ENCODE results near the gene EEF1A2.

EEF1A2 gene

DNA sequence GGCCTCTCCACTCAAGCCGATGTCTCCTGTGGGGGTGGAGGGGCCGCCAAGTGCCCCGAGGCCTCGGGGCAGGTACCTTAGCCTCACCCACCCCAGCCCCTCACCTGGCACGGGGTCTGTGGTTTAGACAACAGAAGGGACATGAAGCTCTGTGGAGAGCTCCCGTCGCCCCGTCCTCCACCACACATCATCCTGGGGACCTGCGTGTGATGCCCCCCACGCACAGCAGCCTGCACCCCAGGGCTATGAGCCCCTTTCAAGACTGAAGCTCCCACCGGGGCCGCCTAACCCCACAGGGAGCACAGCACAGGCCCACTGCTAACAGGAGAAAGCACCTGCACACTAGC is 34.6 kb downstream of the EEF1A2 start:
- TF ChIP-seq FOXP2 (optimal IDR thresholded peaks at IDR 0.05; ENCODE audit: control extremely low read depth, extremely low read length, insufficient read depth) (no peak), EZH2 (IDR thresholded peaks at IDR 0.05) (no peak), POLR2AphosphoS5 (IDR thresholded peaks at IDR 0.05; ENCODE audit: borderline replicate concordance, low read depth, low read length) (no peak)
- H3K36me3 ChIP-seq (ENCODE audit: insufficient read depth, low read length), result no peaks in the 10 kb centered on the region

DNA sequence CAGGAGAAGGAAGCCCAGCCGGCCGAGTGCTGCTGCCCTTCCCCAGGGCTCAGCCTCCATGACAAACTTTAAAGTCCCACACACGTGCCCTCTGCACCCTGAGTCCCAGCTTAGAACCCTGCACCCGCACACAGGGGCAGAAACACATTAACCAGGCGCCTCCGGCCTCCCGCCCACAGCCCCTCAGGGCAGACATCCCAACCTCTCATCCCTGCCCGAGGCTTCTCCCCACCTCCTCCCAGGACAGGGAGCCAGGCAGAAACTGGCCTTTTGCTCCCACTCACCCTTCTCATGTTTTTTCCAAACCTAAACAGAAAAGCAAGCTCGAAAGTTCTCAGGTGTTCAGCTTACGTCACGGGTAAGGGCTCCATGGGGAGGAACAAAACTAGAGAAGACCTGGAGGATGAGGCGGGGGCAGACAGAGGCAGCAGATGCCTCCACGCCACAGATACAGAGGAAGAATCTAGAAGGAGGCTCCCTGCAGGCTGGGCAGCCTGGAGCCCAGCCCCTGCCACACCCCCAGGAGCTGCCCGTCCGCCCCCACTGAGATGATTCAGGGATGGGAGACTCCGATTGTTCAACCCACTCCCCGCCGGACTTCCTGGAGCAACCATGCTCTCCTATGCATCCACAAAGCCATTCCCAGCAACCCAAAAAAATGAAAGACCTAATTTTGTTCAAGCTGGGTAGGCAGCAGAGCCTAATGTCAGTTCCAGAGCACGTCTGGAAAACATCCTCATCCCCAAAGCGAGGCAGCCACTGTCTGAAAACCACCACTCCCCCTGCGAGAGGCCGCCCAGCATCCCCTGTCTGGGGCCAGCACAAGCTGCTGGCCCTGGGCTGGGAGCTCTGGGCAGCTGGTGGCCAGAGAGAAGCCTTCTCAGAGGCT is 35.2 kb downstream of the EEF1A2 start:
- Histone ChIP-seq H3K9me3 (ENCODE audit: low read depth, low read length) (no peaks in the 10 kb centered on the region), H3K4me3 (no peak overlapping the region), H3K9ac (ENCODE audit: insufficient read length) (no peak overlapping the region), H3K36me3 (ENCODE audit: insufficient read depth, low read length) (no peaks in the 10 kb centered on the region), H3K27ac (no peak overlapping the region)
- TF ChIP-seq EZH2 (IDR thresholded peaks at IDR 0.05) (no peak), FOXP2 (optimal IDR thresholded peaks at IDR 0.05; ENCODE audit: control extremely low read depth, extremely low read length, insufficient read depth) (no peak), POLR2AphosphoS5 (IDR thresholded peaks at IDR 0.05; ENCODE audit: borderline replicate concordance, low read depth, low read length) (no peak)
- DNase-seq (ENCODE audit: low read depth, low spot score), result no peak

More for the DNA sequence above, 34.6 kb downstream of the EEF1A2 start:
- Histone ChIP-seq H3K27ac (no peak overlapping the region), H3K9me3 (ENCODE audit: low read depth, low read length) (no peaks in the 10 kb centered on the region), H3K9ac (ENCODE audit: insufficient read length) (no peak overlapping the region), H3K4me3 (no peak overlapping the region)
- no peak for DNase-seq (ENCODE audit: low read depth, low spot score)

DNA sequence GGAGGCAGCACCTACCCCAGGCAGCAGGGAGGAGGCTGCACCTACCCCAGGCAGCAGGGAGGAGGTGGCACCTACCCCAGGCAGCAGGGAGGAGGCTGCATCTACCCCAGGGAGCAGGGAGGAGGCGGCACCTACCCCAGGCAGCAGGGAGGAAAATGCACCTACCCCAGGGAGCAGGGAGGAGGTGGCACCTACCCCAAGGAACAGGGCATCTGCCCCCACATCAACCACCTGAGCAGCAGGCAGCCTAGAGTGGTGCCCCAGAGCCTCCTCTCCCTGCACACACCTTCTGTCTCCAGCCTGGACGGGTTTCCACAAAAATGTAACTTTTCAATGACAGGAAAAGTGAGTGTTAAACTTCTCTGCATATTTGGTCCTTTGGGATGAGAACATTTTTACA is 36.6 kb downstream of the EEF1A2 start:
- Histone ChIP-seq H3K9ac (ENCODE audit: insufficient read length) (no peak overlapping the region), H3K9me3 (ENCODE audit: low read depth, low read length) (no peaks in the 10 kb centered on the region), H3K4me3 (no peak overlapping the region), H3K36me3 (ENCODE audit: insufficient read depth, low read length) (no peaks in the 10 kb centered on the region), H3K27ac (no peak overlapping the region)
- no peak for DNase-seq (ENCODE audit: low read depth, low spot score)
- no peak for TF ChIP-seq POLR2AphosphoS5 (IDR thresholded peaks at IDR 0.05; ENCODE audit: borderline replicate concordance, low read depth, low read length)
- no peak for TF ChIP-seq FOXP2 (optimal IDR thresholded peaks at IDR 0.05; ENCODE audit: control extremely low read depth, extremely low read length, insufficient read depth)
- TF ChIP-seq EZH2 (IDR thresholded peaks at IDR 0.05), result no peak

- Histone ChIP-seq H3K27ac (no peak overlapping the region), H3K36me3 (ENCODE audit: insufficient read depth, low read length) (no peaks in the 10 kb centered on the region), H3K9ac (ENCODE audit: insufficient read length) (no peak overlapping the region), H3K9me3 (ENCODE audit: low read depth, low read length) (no peaks in the 10 kb centered on the region), H3K4me3 (no peak overlapping the region)
- TF ChIP-seq POLR2AphosphoS5 (IDR thresholded peaks at IDR 0.05; ENCODE audit: borderline replicate concordance, low read depth, low read length) (no peak), FOXP2 (optimal IDR thresholded peaks at IDR 0.05; ENCODE audit: control extremely low read depth, extremely low read length, insufficient read depth) (no peak), EZH2 (IDR thresholded peaks at IDR 0.05) (no peak)
- no peak for DNase-seq (ENCODE audit: low read depth, low spot score)
These were observed 37.6 kb downstream of the EEF1A2 start for GRCh38 chr20:63461104-63461763.

GRCh38 chr20:63459070-63459380 is 39.9 kb downstream of the EEF1A2 start:
- no peak overlapping the region for H3K27ac ChIP-seq
- no peaks in the 10 kb centered on the region for H3K9me3 ChIP-seq (ENCODE audit: low read depth, low read length)
- no peak overlapping the region for H3K4me3 ChIP-seq
- no peak for TF ChIP-seq EZH2 (IDR thresholded peaks at IDR 0.05)
- no peak for TF ChIP-seq POLR2AphosphoS5 (IDR thresholded peaks at IDR 0.05; ENCODE audit: borderline replicate concordance, low read depth, low read length)
- no peak for TF ChIP-seq FOXP2 (optimal IDR thresholded peaks at IDR 0.05; ENCODE audit: control extremely low read depth, extremely low read length, insufficient read depth)
- no peak overlapping the region for H3K9ac ChIP-seq (ENCODE audit: insufficient read length)
- no peak for DNase-seq (ENCODE audit: low read depth, low spot score)
- no peaks in the 10 kb centered on the region for H3K36me3 ChIP-seq (ENCODE audit: insufficient read depth, low read length)

DNA sequence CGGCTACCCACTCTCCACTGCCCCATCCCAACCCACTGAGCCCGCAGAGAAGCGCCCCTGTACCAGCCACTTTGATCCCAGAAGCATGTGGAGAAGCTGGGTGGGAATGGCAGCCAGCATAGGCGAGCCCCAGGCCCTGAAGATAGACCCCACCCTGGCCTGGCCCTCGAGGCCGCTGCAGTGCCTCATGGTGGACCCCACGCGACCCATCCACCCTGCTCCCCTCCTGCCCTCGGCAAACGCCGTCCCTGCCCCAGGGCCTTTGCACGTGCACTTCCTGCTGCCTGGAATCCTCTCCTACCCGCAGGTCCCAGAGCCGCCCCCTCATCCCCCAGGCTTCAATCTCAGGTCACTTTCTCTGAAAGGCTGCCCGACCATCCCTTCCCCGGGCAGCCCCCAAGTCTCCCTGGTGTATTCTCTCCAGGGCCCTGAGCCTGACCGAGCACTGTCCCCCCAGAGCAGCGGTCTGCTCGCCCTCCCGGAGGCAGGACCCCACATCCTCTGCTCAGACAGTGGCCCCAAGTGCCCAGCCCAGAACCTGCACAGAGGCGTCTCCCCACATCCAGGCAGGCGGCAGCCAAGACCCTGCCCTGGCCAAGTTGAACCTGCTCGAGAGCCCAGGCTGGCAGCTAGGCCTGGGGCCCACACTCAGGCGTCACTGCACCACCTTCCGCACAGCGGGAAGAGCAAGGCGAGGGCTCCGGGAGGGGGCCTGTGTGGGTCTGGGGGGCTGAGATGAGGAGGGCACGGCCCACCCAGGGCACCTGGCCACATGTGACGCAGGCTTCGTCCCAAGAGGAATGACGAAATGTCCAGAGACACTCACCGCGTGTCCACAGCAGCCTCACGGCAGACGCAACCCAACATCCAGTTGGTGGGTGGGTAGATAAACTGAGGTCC is 40.5 kb downstream of the EEF1A2 start:
- Histone ChIP-seq H3K9me3 (ENCODE audit: low read depth, low read length) (no peaks in the 10 kb centered on the region), H3K36me3 (ENCODE audit: insufficient read depth, low read length) (no peaks in the 10 kb centered on the region), H3K9ac (ENCODE audit: insufficient read length) (no peak overlapping the region), H3K27ac (no peak overlapping the region), H3K4me3 (no peak overlapping the region)
- TF ChIP-seq POLR2AphosphoS5 (IDR thresholded peaks at IDR 0.05; ENCODE audit: borderline replicate concordance, low read depth, low read length) (no peak), EZH2 (IDR thresholded peaks at IDR 0.05) (no peak), FOXP2 (optimal IDR thresholded peaks at IDR 0.05; ENCODE audit: control extremely low read depth, extremely low read length, insufficient read depth) (no peak)
- no peak for DNase-seq (ENCODE audit: low read depth, low spot score)

- DNase-seq (ENCODE audit: low read depth, low spot score), result no peak
- TF ChIP-seq POLR2AphosphoS5 (IDR thresholded peaks at IDR 0.05; ENCODE audit: borderline replicate concordance, low read depth, low read length) (no peak), FOXP2 (optimal IDR thresholded peaks at IDR 0.05; ENCODE audit: control extremely low read depth, extremely low read length, insufficient read depth) (no peak), EZH2 (IDR thresholded peaks at IDR 0.05) (no peak)
- Histone ChIP-seq H3K9me3 (ENCODE audit: low read depth, low read length) (no peaks in the 10 kb centered on the region), H3K9ac (ENCODE audit: insufficient read length) (no peak overlapping the region), H3K27ac (no peak overlapping the region), H3K36me3 (ENCODE audit: insufficient read depth, low read length) (no peaks in the 10 kb centered on the region), H3K4me3 (no peak overlapping the region)
These were observed 41.1 kb downstream of the EEF1A2 start for GRCh38 chr20:63457737-63458136.

All from SK-N-MC (cell line).